ENCODE data around the gene ZFR2. TPM values are rescaled to one million over a fixed set of nuclear protein-coding genes. Genes with fewer than 3 reads are reported as not detected.
A peak's percentile ranks its signal among the peaks of the same experiment; 100 is the strongest.

The ZFR2 gene
- total and polyA plus RNA-seq, 2 of the 8 experiments (the other 6 are each of a cell fraction or from before 2014, with no cell fraction given) = 14.5 to 28.4 TPM

DNA sequence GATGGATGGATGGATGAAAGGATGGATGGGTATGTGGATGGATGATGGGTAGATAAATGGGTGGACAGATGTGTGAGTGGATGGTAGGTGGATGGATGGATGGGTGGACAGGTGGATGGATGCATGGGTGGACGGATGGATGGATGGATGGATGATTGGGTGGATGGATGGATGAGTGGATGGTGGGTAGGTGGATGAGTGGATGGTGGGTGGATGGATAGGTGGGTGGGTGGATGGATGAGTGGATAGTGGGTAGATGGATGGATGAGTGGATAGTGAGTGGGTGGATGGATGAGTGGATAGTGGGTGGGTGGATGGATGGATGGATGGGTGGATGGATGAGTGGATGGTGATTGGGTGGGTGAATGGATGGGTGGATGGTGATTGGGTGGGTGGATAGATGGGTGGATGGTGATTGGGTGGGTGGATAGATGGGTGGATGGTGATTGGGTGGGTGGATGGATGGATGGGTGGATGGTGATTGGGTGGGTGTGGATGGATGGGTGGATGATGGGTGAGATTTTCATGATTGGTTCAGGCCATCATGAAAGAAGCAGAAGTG lies 92.3 kb downstream of the ZFR2 start:
- no peak overlapping the region for H3K27ac ChIP-seq (ENCODE audit: low read depth, low read length)
- H2BK120ac ChIP-seq (replicated peaks; ENCODE audit: low read depth, low read length) = no peak overlapping the region
- ChIA-PET CTCF (ENCODE audit: partially characterized antibody) (interaction anchor here (1.6 to 1.7 kb wide), 2 partner anchors 20 to 45 kb away, joined by 5 to 7 read pairs; no protein-coding TSS in a partner anchor), POLR2A (ENCODE audit: partially characterized antibody) (interaction anchor here (2.3 kb wide), 1 partner anchor 13 kb away, joined by 14 read pairs; the partner anchor contains the start of gene MRPL54)
- no peak overlapping the region for H4K5ac ChIP-seq (ENCODE audit: insufficient read length, low read depth, low read length)
- peaks cover 9 to 10% of the 10 kb centered on the region in 2 experiments for H3K9me3 ChIP-seq (ENCODE audit: insufficient read depth in 2 of 2, low read depth in 1 of 2, low read length in 1 of 2)
- H3K4me1 ChIP-seq (replicated peaks in 1 of 4; ENCODE audit: control insufficient read depth in 3 of 4, insufficient read depth in 4 of 4, low read length in 3 of 4) = peaks cover 0 to 5% (median 0%) of the 10 kb centered on the region in 4 experiments; a peak in 1 of 7 replicates
- no peak overlapping the region for H3K18ac ChIP-seq (ENCODE audit: extremely low read depth, low read length)
- 0 out of 2 replicates have a peak overlapping the region, but pooled peaks have one; percentile 39 for H2AK5ac ChIP-seq (ENCODE audit: low read depth, low read length)
- no peak overlapping the region for H3K4me2 ChIP-seq (ENCODE audit: insufficient read depth in 1 of 2, low read depth in 2 of 2, low read length in 2 of 2)
- H3K23me2 ChIP-seq (ENCODE audit: low read depth, low read length) = peaks cover 6% of the 10 kb centered on the region; the same call in 1 of the 2 replicates
- no peaks in the 10 kb centered on the region for H3K79me1 ChIP-seq (ENCODE audit: low read depth, low read length)
- no peaks in the 10 kb centered on the region for H3K27me3 ChIP-seq (replicated peaks in 1 of 4; ENCODE audit: control insufficient read depth in 3 of 4, extremely low read depth in 1 of 4, insufficient read depth in 3 of 4, low read length in 3 of 4)
- H2BK12ac ChIP-seq (ENCODE audit: low read depth, low read length) = no peak overlapping the region
- H2AFZ ChIP-seq (ENCODE audit: low read length) = no peak overlapping the region
- peak overlapping the region; percentile 59 for H3K56ac ChIP-seq (replicated peaks; ENCODE audit: insufficient read length, low read depth, low read length)
- H3K36me3 ChIP-seq (ENCODE audit: control insufficient read depth in 2 of 4, insufficient read depth in 4 of 4, low read length in 3 of 4) = peaks cover 0 to 5% (median 0%) of the 10 kb centered on the region in 4 experiments; a peak in 1 of 8 replicates
- WGBS, 2 experiments (ENCODE audit: extremely low coverage in 1 of 2, insufficient coverage in 1 of 2, insufficient read length in 1 of 2, insufficient replicate concordance in 2 of 2, low coverage in 1 of 2, low lambda C conversion rate in 2 of 2, missing lambda C conversion rate in 1 of 2) = 57% methylated on average over 1 of the region's 1 CpG; no CpG with 5 or more reads in 1 of the 2 experiments
- H2BK5ac ChIP-seq (ENCODE audit: low read depth, low read length) = no peak overlapping the region
- H3K9ac ChIP-seq (replicated peaks in 1 of 4; ENCODE audit: extremely low read depth in 1 of 4, low read depth in 3 of 4, low read length in 3 of 4) = no peak overlapping the region
- DNase-seq (ENCODE audit: low read depth in 1 of 2, low spot score in 2 of 2) (no peak), FAIRE-seq (no peak)
- H2BK20ac ChIP-seq (ENCODE audit: low read length) = no peak overlapping the region
- no peaks in the 10 kb centered on the region for H3K79me2 ChIP-seq (ENCODE audit: control insufficient read depth in 1 of 2, insufficient read depth in 2 of 2, low read length in 2 of 2)
- H3K23ac ChIP-seq (ENCODE audit: insufficient read length) = no peak overlapping the region
- H3K14ac ChIP-seq (ENCODE audit: insufficient read length) = no peak overlapping the region
- H2BK15ac ChIP-seq (ENCODE audit: low read length) = no peak overlapping the region
- no peak overlapping the region for H4K91ac ChIP-seq (replicated peaks; ENCODE audit: insufficient read length, low read length)
- peaks cover 0 to 3% of the 10 kb centered on the region in 2 experiments for H4K20me1 ChIP-seq (replicated peaks in 1 of 2; ENCODE audit: control insufficient read depth in 1 of 2, insufficient read depth in 2 of 2, low read length in 2 of 2)
- H3K4me3 ChIP-seq (ENCODE audit: extremely low read depth in 1 of 4, insufficient read depth in 2 of 4, low read depth in 3 of 4, low read length in 4 of 4) = no peak overlapping the region
- no peak overlapping the region for H3K4ac ChIP-seq (replicated peaks; ENCODE audit: insufficient read length, low read depth, low read length)
- H4K8ac ChIP-seq (ENCODE audit: extremely low read depth, insufficient read depth, low read length) = no peak overlapping the region
- TF ChIP-seq TEAD4 (IDR thresholded peaks at IDR 0.05; ENCODE audit: low read depth, low read length) (no peak), RFX5 (IDR thresholded peaks at IDR 0.05; ENCODE audit: borderline replicate concordance, low read depth, low read length) (no peak), RXRA (IDR thresholded peaks at IDR 0.05; ENCODE audit: insufficient read depth, low read depth, low read length) (no peak), ZNF274 (IDR thresholded peaks at IDR 0.05; ENCODE audit: borderline replicate concordance, extremely low read depth, low read length) (no peak), EGR1 (IDR thresholded peaks at IDR 0.05; ENCODE audit: borderline replicate concordance, low read depth, low read length) (no peak), POU5F1 (IDR thresholded peaks at IDR 0.05; ENCODE audit: low read depth, low read length) (no peak), POLR2AphosphoS5 (IDR thresholded peaks at IDR 0.05; ENCODE audit: low read depth, low read length) (no peak), CHD2 (IDR thresholded peaks at IDR 0.05; ENCODE audit: low read length) (no peak)
- TF ChIP-seq, protein P1, sequence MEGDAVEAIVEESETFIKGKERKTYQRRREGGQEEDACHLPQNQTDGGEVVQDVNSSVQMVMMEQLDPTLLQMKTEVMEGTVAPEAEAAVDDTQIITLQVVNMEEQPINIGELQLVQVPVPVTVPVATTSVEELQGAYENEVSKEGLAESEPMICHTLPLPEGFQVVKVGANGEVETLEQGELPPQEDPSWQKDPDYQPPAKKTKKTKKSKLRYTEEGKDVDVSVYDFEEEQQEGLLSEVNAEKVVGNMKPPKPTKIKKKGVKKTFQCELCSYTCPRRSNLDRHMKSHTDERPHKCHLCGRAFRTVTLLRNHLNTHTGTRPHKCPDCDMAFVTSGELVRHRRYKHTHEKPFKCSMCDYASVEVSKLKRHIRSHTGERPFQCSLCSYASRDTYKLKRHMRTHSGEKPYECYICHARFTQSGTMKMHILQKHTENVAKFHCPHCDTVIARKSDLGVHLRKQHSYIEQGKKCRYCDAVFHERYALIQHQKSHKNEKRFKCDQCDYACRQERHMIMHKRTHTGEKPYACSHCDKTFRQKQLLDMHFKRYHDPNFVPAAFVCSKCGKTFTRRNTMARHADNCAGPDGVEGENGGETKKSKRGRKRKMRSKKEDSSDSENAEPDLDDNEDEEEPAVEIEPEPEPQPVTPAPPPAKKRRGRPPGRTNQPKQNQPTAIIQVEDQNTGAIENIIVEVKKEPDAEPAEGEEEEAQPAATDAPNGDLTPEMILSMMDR (IDR thresholded peaks at IDR 0.05; ENCODE audit: control extremely low read depth in 1 of 3, insufficient read depth in 1 of 3, low read depth in 1 of 3, low read length in 3 of 3) = no peak
- TF ChIP-seq, protein P2, sequence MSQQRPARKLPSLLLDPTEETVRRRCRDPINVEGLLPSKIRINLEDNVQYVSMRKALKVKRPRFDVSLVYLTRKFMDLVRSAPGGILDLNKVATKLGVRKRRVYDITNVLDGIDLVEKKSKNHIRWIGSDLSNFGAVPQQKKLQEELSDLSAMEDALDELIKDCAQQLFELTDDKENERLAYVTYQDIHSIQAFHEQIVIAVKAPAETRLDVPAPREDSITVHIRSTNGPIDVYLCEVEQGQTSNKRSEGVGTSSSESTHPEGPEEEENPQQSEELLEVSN (IDR thresholded peaks at IDR 0.05) = no peak

Data from H1 (cell line).